ENCODE data around the gene NAIF1. TPM values are rescaled to one million over a fixed set of nuclear protein-coding genes. Genes with fewer than 3 reads are reported as not detected.

Gene NAIF1
- total RNA-seq, 4 donors from 2014 or later: 3.6 to 9.5 (median 8.9) TPM

GRCh38 chr9:128094166-128094949, 27.2 kb upstream of the NAIF1 start:
- no peak for TF ChIP-seq CTCF (IDR thresholded peaks at IDR 0.05; ENCODE audit: low read depth)

- TF ChIP-seq CTCF (IDR thresholded peaks at IDR 0.05; ENCODE audit: low read depth): no peak
Measured at GRCh38 chr9:128093011-128093410, 25.9 kb upstream of the NAIF1 start.

- no peak for TF ChIP-seq CTCF (IDR thresholded peaks at IDR 0.05; ENCODE audit: low read depth)
Measured at GRCh38 chr9:128092199-128092977, 25.3 kb upstream of the NAIF1 start.

GRCh38 chr9:128091571-128091970, 24.5 kb upstream of the NAIF1 start:
- TF ChIP-seq CTCF (IDR thresholded peaks at IDR 0.05; ENCODE audit: low read depth): no peak

GRCh38 chr9:128091144-128091543, 24.0 kb upstream of the NAIF1 start:
- no peak for TF ChIP-seq CTCF (IDR thresholded peaks at IDR 0.05; ENCODE audit: low read depth)

- TF ChIP-seq CTCF (IDR thresholded peaks at IDR 0.05; ENCODE audit: low read depth): no peak
Measured at GRCh38 chr9:128089299-128089698, 22.2 kb upstream of the NAIF1 start.

GRCh38 chr9:128088253-128088945, 21.3 kb upstream of the NAIF1 start:
- TF ChIP-seq CTCF (IDR thresholded peaks at IDR 0.05; ENCODE audit: low read depth): no peak
